Measurements from ENCODE around the gene DDX10.

Gene DDX10

GRCh38 chr11:108662700-108663099, 2.2 kb upstream of the DDX10 start:
- no peak for DNase-seq

- no peak for DNase-seq
Observed at GRCh38 chr11:108663154-108663877, 1.6 kb upstream of the DDX10 start.

GRCh38 chr11:108666373-108666772, 1.5 kb downstream of the DDX10 start:
- no peak for DNase-seq

- DNase-seq = no peak
Observed at GRCh38 chr11:108669286-108669685, 4.4 kb downstream of the DDX10 start.

GRCh38 chr11:108669711-108670110, 4.8 kb downstream of the DDX10 start:
- DNase-seq = no peak

GRCh38 chr11:108670451-108670850, 5.6 kb downstream of the DDX10 start:
- no peak for DNase-seq

- no peak for DNase-seq
Observed at GRCh38 chr11:108672113-108672512, 7.2 kb downstream of the DDX10 start.

- DNase-seq = no peak
Observed at GRCh38 chr11:108672786-108673185, 7.9 kb downstream of the DDX10 start.

- DNase-seq = no peak
Observed at GRCh38 chr11:108679045-108679444, 14.2 kb downstream of the DDX10 start.

GRCh38 chr11:108680271-108680670, 15.4 kb downstream of the DDX10 start:
- no peak for DNase-seq

- no peak for DNase-seq
Observed at GRCh38 chr11:108685419-108686130, 20.7 kb downstream of the DDX10 start.

- DNase-seq = no peak
Observed at GRCh38 chr11:108693852-108694251, 29.0 kb downstream of the DDX10 start.

- no peak for DNase-seq
Observed at GRCh38 chr11:108694846-108695245, 30.0 kb downstream of the DDX10 start.

- peak; percentile 3 for DNase-seq
Observed at GRCh38 chr11:108697872-108698473, 33.1 kb downstream of the DDX10 start.

GRCh38 chr11:108698844-108699642, 34.2 kb downstream of the DDX10 start:
- no peak for DNase-seq

- DNase-seq = no peak
Observed at GRCh38 chr11:108703916-108704315, 39.0 kb downstream of the DDX10 start.

- DNase-seq = no peak
Observed at GRCh38 chr11:108705061-108705460, 40.2 kb downstream of the DDX10 start.

GRCh38 chr11:108708173-108708572, 43.3 kb downstream of the DDX10 start:
- no peak for DNase-seq

GRCh38 chr11:108709741-108710140, 44.9 kb downstream of the DDX10 start:
- no peak for DNase-seq

GRCh38 chr11:108713076-108713790, 48.4 kb downstream of the DDX10 start:
- DNase-seq = no peak

- no peak for DNase-seq
Observed at GRCh38 chr11:108715239-108715638, 50.4 kb downstream of the DDX10 start.

- no peak for DNase-seq
Observed at GRCh38 chr11:108718466-108718865, 53.6 kb downstream of the DDX10 start.
